ENCODE results near the gene RHOJ.

DNA sequence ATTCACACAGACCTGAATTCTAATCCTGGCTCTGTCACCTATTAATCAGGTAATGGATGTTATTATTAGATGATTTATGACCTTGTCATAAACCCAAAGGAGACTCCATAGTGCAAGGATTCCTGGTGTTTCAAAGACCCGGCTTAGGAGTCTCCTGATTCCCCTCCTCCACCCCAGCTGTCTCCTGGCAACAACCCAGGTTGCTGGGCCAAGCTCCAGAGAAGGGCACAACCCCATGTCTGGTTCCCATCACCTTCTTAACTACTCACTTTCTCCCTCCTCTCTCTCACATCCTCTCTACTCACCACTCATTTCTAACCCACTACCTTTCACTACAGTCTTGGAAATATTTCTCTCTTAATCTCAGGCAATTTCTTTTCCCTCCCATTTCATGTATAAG is 41.6 kb downstream of the RHOJ start:
- TF ChIP-seq CTCF (IDR thresholded peaks at IDR 0.05): no peak
- TF ChIP-seq POLR2A (IDR thresholded peaks at IDR 0.05): no peak

Data from esophagus squamous epithelium (tissue), 4 donors.